DMS 273 (cell line): ENCODE measurements around the gene MB.
"Not testable (repeated sequence)": the region's sequence is repeated elsewhere in the genome, so short reads cannot be mapped to it uniquely, and the experiment has no call there.

ENCODE experiments used
- DNase-seq: peaks from one replicate; lab custom pipeline; 2025; ENCODE audit not compliant: unreplicated experiment; lab: John Stamatoyannopoulos, UW

Gene MB

GRCh38 chr22:35617137-35617755 lies at the start of gene MB:
TSS of gene MB (minus strand) at chr22:35617329. CDS start at chr22:35617257, 72 bp downstream.
- DNase-seq, result no peak

DNA sequence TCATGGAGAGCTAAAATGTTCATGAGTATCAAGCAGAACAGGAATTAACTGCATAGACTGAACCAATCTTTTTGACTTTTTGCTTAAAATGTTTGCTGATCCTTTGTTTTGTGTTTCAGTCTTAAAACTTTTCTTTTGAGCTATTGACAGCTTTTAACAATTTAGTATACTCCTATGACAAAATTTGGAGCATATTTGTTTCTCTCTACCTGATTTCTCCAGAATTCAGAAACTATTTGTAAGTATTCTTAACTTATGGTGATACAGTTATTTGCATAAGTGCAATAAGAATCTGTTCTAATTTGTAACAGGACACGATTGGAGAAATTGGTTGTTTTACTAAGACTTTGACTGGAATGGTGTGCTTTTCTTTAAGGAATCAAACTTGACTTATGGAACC lies 49.6 kb upstream of the MB start:
- not testable (repeated sequence) for DNase-seq

GRCh38 chr22:35664955-35665587 lies 47.9 kb upstream of the MB start:
- peak; percentile 9 for DNase-seq

DNA sequence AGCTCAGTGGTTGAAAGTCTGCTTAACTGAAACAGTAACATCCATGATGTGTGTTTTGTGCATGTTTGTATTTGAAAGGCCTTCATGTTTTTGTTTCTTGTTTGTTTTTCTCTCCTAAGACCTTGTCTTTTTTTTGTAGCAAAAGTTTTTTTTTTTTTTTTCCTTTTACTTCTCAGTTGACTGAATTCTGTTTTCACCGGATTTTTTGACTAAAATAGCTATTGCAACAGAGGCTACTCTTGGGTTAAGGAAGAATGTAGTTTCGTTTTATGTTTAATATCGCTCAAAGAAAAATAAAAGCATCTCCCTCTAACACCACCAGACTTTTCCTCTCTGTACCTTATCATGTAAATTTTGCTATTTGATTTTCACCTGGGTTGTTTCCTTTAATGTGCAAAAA lies 46.2 kb upstream of the MB start:
- no peak for DNase-seq

GRCh38 chr22:35662914-35663313 lies 45.8 kb upstream of the MB start:
- no peak for DNase-seq

GRCh38 chr22:35661464-35661863 lies 44.3 kb upstream of the MB start:
- DNase-seq, result no peak

GRCh38 chr22:35660291-35661127 lies 43.4 kb upstream of the MB start:
- DNase-seq, result peak; percentile 58

- no peak for DNase-seq
Observed at GRCh38 chr22:35657571-35658312, 40.6 kb upstream of the MB start.

- no peak for DNase-seq
Observed at GRCh38 chr22:35656284-35656752, 39.2 kb upstream of the MB start.

- DNase-seq, result no peak
Observed at GRCh38 chr22:35653824-35654223, 36.7 kb upstream of the MB start.

GRCh38 chr22:35651085-35651484 lies 34.0 kb upstream of the MB start:
- DNase-seq, result no peak

DNA sequence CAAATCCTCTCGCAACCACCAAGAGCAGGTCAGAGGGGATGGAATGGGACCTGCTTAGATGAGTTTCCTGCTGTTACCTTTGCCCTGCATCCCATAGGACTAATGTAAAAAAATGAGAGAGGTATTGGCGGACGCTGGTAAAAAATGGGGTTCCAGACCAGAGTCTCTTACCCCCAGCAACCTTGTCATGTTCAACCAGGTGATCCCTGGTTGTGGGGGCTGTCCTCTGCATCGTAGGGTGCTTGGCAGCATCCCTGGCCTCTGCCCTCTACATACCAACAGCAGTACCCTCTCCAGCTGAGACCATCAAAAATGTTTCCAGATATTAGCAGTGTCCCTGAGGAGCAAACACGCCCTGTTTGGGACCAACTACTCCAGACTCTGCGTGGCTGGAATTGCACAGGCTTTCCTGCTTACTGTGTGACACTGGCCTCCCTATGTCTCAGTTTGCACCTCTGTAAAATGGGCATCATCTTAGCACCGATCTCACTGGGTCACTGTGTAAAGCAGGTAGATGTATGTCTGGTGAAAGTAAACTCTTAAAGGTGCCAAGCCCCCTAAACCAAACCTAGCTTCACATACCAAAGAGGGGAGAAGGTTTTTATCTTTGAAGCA lies 32.6 kb upstream of the MB start:
- DNase-seq, result no peak

- no peak for DNase-seq
Observed at GRCh38 chr22:35649026-35649553, 32.0 kb upstream of the MB start.

DNA sequence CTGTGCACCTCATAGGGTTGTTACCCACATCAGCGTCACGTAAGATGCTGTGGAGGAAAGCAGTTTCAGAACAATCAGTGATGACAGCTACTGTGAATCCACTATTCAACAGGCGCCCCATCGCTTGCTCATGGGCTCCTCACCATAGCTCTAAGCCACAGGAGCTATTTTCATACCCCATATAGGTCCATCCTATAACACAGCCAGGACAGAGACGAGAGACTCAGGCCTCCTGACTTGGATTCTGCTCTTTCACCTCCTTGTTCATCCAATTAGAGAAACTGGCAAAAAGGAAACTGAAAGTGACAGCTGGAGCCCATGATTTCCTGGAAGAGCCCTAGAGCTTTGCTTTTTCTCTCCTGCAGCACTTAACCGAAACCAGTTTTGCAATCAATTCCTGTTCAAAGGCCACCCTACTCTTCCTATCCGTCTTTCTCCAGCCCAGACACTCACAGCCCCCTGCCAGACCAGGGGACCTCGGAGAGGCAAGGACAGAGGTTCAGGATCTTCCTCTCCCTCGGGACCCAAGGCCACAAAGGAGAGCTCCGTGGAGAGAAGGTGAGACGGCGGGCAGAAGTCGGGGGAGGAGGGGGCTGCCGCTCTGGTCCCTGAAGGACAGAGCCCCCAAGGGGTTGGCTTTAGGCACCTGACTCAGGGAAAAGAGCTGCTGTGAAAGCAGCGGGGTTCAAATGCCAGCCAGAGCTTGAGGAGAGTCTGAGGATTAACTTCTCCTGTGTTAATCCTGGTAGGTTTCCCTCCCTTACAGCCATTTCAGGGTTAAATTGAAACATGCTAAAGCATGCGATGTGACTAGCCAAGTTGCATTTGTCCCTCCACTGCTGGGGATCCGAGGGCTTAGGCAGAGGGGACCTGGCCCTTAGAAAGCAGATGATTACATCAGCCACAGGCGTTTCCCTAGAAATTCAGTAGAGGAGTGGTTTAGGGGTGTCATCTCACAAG lies 31.2 kb upstream of the MB start, which contains the start of gene APOL6:
TSS of gene APOL6 (plus strand) at position 381 of the 960 bp plus-strand sequence. CDS start 7,980 bp downstream, outside the sequence.
- peak; percentile 51 for DNase-seq

- DNase-seq, result no peak
Observed at GRCh38 chr22:35645646-35646045, 28.5 kb upstream of the MB start.

- DNase-seq, result no peak
Observed at GRCh38 chr22:35643991-35644390, 26.9 kb upstream of the MB start.

DNA sequence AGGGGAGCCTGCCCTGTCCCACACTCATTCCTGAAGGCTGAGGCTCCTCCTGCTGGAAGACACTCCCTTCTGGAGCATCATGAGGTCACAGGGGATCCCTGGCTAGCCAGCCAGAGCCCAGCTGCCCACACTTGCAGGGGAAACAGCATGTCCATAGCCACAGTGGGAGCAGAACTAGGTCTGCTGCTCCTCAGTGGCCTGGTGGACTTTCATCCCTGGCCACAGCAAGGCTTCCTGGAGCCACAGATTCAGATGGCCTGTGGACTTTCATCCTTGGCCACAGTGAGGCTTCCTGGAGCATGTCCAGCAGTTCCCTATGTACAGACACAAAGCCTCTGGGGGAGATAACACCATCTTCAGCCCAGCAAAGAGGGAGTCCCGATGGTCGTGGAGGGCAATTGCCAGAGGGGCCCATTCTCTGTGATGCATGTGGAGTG lies 25.2 kb upstream of the MB start:
- no peak for DNase-seq

- DNase-seq, result no peak
Observed at GRCh38 chr22:35641494-35642120, 24.5 kb upstream of the MB start.

DNA sequence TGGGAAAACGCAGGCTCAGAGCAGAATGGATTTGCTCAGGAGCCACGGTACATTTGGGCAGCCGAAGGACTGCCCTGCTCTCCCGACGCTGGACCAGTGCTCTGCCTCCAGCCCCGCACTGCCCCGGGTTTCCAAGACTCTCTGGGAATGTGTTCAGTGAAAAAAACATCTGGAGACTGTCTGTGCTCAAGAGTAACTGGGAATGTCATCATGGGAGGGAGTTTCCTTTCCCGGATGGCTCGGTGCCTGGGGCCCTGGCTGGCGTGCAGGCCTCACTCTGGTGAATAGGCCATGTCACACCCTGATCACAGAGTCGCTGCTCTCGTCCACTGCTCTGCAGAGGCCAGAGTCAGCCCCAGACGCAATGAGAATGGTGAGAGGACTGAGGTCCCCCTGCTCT lies 21.3 kb upstream of the MB start:
- DNase-seq, result no peak
